Measurements from ENCODE around the gene SLC5A11. TPM values are rescaled to one million over a fixed set of nuclear protein-coding genes. Genes with fewer than 3 reads are reported as not detected.

The SLC5A11 gene
- total RNA-seq, 1 experiment from 2014 or later, result 5.7 TPM

DNA sequence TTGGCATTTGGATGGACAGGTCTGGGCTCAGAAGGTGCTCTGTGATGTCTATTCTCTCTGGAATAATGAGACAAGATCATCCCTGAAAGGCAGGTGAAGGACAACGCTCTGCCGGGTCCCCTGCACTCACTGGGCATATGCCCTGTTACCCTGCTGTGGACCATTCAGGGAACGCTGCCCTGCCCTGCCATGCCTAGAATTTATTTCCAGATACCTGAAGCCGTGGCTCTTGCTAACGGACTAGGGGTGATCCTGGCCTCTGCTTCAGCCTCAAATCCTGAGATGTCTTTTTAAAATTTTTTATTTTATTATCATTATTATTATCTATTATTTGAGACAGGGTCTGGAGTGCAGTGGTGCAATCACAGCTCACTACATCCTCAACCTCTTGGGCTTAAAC is 3.9 kb downstream of the SLC5A11 start:
- POLR2A ChIA-PET (ENCODE audit: unreplicated experiment), result no interaction called here
- intact Hi-C loops (cut with micrococcal nuclease; ENCODE audit: unreplicated experiment), result loop anchor here (10.0 kb wide), 1 partner anchor 135 kb away; no protein-coding TSS in a partner anchor

DNA sequence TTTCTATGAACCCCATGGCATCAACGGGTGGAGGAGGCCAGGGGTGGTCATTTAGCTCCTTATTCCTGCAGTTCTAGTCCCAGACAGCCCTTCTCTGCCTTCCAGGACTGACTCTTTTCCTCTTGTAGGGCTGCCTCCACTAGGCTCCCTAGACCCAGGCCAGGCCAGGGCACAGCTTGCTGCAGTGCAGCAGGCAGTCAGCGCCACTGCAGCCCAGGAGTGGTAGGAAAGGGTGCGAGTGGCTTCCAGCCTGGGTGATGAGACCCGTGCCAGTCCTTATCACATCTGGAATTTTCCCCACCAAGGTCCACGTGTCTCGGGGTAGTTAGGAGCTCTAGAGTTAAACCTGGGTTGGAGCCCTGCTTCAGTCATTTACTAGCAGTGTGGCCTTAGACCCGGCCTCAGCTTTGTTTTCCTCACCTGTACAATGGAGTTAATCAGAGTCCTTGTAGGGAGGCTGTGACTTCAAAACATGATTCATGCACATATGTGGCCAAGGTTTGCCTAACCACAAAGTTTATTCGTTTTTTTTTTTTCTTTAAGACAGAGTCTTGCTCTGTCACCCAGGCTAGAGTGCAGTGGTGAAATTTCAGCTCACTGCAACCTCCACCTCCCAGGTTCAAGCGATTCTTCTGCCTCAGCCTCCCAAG is 4.7 kb downstream of the SLC5A11 start:
- Histone ChIP-seq H3K27me3 (ENCODE audit: insufficient read depth, low read depth) (no peaks in the 10 kb centered on the region), H4K20me1 (ENCODE audit: insufficient read depth) (no peaks in the 10 kb centered on the region), H3K4me2 (no peak overlapping the region), H3K4me3 (no peak overlapping the region), H3K79me2 (ENCODE audit: low read depth) (no peaks in the 10 kb centered on the region), H3F3A (ENCODE audit: insufficient read depth, low read depth) (peaks cover 15% of the 10 kb centered on the region; the same call in 1 of the 2 replicates), H3K9me2 (ENCODE audit: insufficient read depth) (no peaks in the 10 kb centered on the region), H3K36me3 (ENCODE audit: low read depth) (no peaks in the 10 kb centered on the region), H3K4me1 (replicated peaks; ENCODE audit: insufficient read depth) (peaks cover 21% of the 10 kb centered on the region), H3K9me3 (ENCODE audit: insufficient read depth, low read depth) (no peaks in the 10 kb centered on the region), H3K27ac (no peak overlapping the region), H2AFZ (no peak overlapping the region)
- CTCF ChIA-PET, result interaction anchor here (0.6 to 0.7 kb wide), 2 partner anchors 12 to 111 kb away, joined by 4 read pairs; no protein-coding TSS in a partner anchor
- peak in 1 of 2 experiments; percentile 43 for DNase-seq
- no TSS peak for BruUV-seq (replicated peaks)
- POLR2A ChIA-PET (ENCODE audit: unreplicated experiment), result interaction anchor here (0.6 to 0.7 kb wide), 2 partner anchors 111 to 198 kb away, joined by 3 to 10 read pairs; no protein-coding TSS in a partner anchor
- intact Hi-C loops (cut with micrococcal nuclease; ENCODE audit: unreplicated experiment), result no loop called here
- TF ChIP-seq, protein P1, sequence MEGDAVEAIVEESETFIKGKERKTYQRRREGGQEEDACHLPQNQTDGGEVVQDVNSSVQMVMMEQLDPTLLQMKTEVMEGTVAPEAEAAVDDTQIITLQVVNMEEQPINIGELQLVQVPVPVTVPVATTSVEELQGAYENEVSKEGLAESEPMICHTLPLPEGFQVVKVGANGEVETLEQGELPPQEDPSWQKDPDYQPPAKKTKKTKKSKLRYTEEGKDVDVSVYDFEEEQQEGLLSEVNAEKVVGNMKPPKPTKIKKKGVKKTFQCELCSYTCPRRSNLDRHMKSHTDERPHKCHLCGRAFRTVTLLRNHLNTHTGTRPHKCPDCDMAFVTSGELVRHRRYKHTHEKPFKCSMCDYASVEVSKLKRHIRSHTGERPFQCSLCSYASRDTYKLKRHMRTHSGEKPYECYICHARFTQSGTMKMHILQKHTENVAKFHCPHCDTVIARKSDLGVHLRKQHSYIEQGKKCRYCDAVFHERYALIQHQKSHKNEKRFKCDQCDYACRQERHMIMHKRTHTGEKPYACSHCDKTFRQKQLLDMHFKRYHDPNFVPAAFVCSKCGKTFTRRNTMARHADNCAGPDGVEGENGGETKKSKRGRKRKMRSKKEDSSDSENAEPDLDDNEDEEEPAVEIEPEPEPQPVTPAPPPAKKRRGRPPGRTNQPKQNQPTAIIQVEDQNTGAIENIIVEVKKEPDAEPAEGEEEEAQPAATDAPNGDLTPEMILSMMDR (conservative IDR thresholded peaks at IDR 0.05), result no peak
- no peak for TF ChIP-seq EZH2 (IDR thresholded peaks at IDR 0.05; ENCODE audit: low read depth)

More for the DNA sequence above, 3.9 kb downstream of the SLC5A11 start:
- TF ChIP-seq, protein P1 (conservative IDR thresholded peaks at IDR 0.05), result no peak
- Histone ChIP-seq H3K9me3 (ENCODE audit: insufficient read depth, low read depth) (no peaks in the 10 kb centered on the region), H3K27me3 (ENCODE audit: insufficient read depth, low read depth) (no peaks in the 10 kb centered on the region), H3K4me2 (no peak overlapping the region), H3K4me1 (replicated peaks; ENCODE audit: insufficient read depth) (peaks cover 28% of the 10 kb centered on the region), H3K9me2 (ENCODE audit: insufficient read depth) (no peaks in the 10 kb centered on the region), H2AFZ (no peak overlapping the region), H3F3A (ENCODE audit: insufficient read depth, low read depth) (peaks cover 22% of the 10 kb centered on the region; the same call in 1 of the 2 replicates), H3K27ac (no peak overlapping the region), H3K79me2 (ENCODE audit: low read depth) (no peaks in the 10 kb centered on the region), H4K20me1 (ENCODE audit: insufficient read depth) (no peaks in the 10 kb centered on the region), H3K4me3 (no peak overlapping the region), H3K36me3 (ENCODE audit: low read depth) (no peaks in the 10 kb centered on the region)
- CTCF ChIA-PET, result no interaction called here
- DNase-seq, result no peak
- BruUV-seq (replicated peaks), result no TSS peak

DNA sequence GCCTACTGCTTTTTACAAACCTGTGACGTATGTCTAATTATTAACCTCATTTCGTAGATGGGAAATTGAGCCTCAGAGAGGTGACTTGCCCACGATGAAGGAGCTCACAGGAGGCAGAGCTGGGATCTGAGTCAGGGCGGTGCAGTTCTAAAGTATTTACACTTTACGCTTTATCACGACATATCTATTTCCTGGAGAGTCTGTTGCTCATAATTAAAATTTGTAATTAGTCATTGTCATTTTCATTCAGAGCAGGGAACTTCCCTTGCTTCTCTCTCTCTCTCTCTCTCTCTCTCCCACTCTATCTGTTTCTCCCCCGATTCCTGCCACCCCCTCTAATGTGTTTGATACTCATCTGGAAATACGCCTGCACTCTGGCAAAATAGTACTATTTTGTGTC is 5.9 kb downstream of the SLC5A11 start:
- BruUV-seq (replicated peaks), result no TSS peak
- no peaks in the 10 kb centered on the region for H3K9me3 ChIP-seq (ENCODE audit: insufficient read depth, low read depth)
- H3K4me2 ChIP-seq, result no peak overlapping the region
- no peak overlapping the region for H3K4me3 ChIP-seq
- H3K36me3 ChIP-seq (ENCODE audit: low read depth), result no peaks in the 10 kb centered on the region
- no peaks in the 10 kb centered on the region for H3K9me2 ChIP-seq (ENCODE audit: insufficient read depth)
- DNase-seq, result no peak
- CTCF ChIA-PET, result interaction anchor here (0.6 to 0.9 kb wide), 2 partner anchors 17 to 73 kb away, joined by 3 read pairs; no protein-coding TSS in a partner anchor
- no peaks in the 10 kb centered on the region for H3K27me3 ChIP-seq (ENCODE audit: insufficient read depth, low read depth)
- intact Hi-C loops (cut with micrococcal nuclease; ENCODE audit: unreplicated experiment), result no loop called here
- H3F3A ChIP-seq (ENCODE audit: insufficient read depth, low read depth), result peaks cover 15% of the 10 kb centered on the region; the same call in 1 of the 2 replicates
- no peak overlapping the region for H3K27ac ChIP-seq
- no peak overlapping the region for H2AFZ ChIP-seq
- POLR2A ChIA-PET (ENCODE audit: unreplicated experiment), result interaction anchor here (0.6 kb wide), 1 partner anchor 37 kb away, joined by 8 read pairs; no protein-coding TSS in a partner anchor
- TF ChIP-seq, protein P1 (conservative IDR thresholded peaks at IDR 0.05), result no peak
- no peak for TF ChIP-seq EZH2 (IDR thresholded peaks at IDR 0.05; ENCODE audit: low read depth)
- no peaks in the 10 kb centered on the region for H3K79me2 ChIP-seq (ENCODE audit: low read depth)
- H4K20me1 ChIP-seq (ENCODE audit: insufficient read depth), result no peaks in the 10 kb centered on the region
- H3K4me1 ChIP-seq (replicated peaks; ENCODE audit: insufficient read depth), result peaks cover 20% of the 10 kb centered on the region
